B cell (primary cell): ENCODE results near the gene KCNJ5. TPM values are rescaled to one million over a fixed set of nuclear protein-coding genes. Genes with fewer than 3 reads are reported as not detected.

Source experiments
- ATAC-seq: fragments of 200-7000 bp; cut with Tn5 transposase; one replicate; pipeline ENCODE4 v1.10.0; 2021; ENCODE audit warnings: low read depth, mild to moderate bottlenecking, moderate number of reproducible peaks, moderate library complexity
- CTCF ChIA-PET: fragments of 350-600 bp; sonication (Branson Sonifier 250); formaldehyde crosslinking; loops from one replicate; lab custom pipeline; 2021; ENCODE audit warnings: antibody characterized with exemption, inconsistent platforms; lab: Charles Lee
- POLR2A ChIA-PET: fragments of 350-600 bp; sonication (Branson Sonifier 250); formaldehyde crosslinking; loops from one replicate; lab custom pipeline; 2021; ENCODE audit warnings: antibody characterized with exemption; lab: Charles Lee
- DNase-seq: peaks from one replicate; pipeline ENCODE4 v3.0.0; 2013
- H2AFZ ChIP-seq: 2 replicates; pipeline ENCODE4 v1.6.1; 2012; ENCODE audit warnings: mild to moderate bottlenecking, low read depth, low read length; ENCODE audit not compliant: insufficient read depth, poor library complexity, severe bottlenecking
- H3K27ac ChIP-seq, 2 donors: 1 replicate in 1 of 2; 2 replicates in 1 of 2; pipeline ENCODE4 v1.5.1; 2012 to 2013; ENCODE audit warnings: low read length in 2 of 2, mild to moderate bottlenecking in 2 of 2, moderate library complexity in 1 of 2
- H3K27me3 ChIP-seq, 4 experiments: fragments of 200-600 bp in 1 of 4; sonication (generic) in 1 of 4; replicated peaks in 1 of 4; 1 replicate in 2 of 4; 2 replicates in 2 of 4; pipeline versions ENCODE4 v1.6.1 to v1.7.0; 2013 to 2016; ENCODE audit warnings: low read length in 3 of 4, mild to moderate bottlenecking in 2 of 4, mixed read lengths in 1 of 4, moderate library complexity in 1 of 4; ENCODE audit not compliant: insufficient read depth in 4 of 4, control insufficient read depth in 3 of 4; ENCODE audit errors: control extremely low read depth in 1 of 4
- H3K36me3 ChIP-seq, 2 experiments: replicated peaks in 1 of 2; 1 replicate in 1 of 2; 2 replicates in 1 of 2; pipeline versions ENCODE4 v1.6.1 to v1.7.1; 2013; ENCODE audit warnings: low read length in 1 of 2; ENCODE audit not compliant: insufficient read depth in 2 of 2, control insufficient read depth in 1 of 2; ENCODE audit errors: control extremely low read depth in 1 of 2, extremely low read depth in 1 of 2
- H3K4me1 ChIP-seq, 2 donors: fragments of 200-600 bp in 1 of 2; sonication (generic) in 1 of 2; 1 replicate in 1 of 2; 2 replicates in 1 of 2; pipeline versions ENCODE4 v1.5.1 to v1.6.1; 2013 to 2017; ENCODE audit warnings: low read length in 2 of 2; ENCODE audit not compliant: control insufficient read depth in 2 of 2, insufficient read depth in 2 of 2
- H3K4me2 ChIP-seq: replicated peaks from 2 replicates; pipeline ENCODE3; 2012; ENCODE audit warnings: mild to moderate bottlenecking, low read depth, low read length; ENCODE audit not compliant: poor library complexity, severe bottlenecking
- H3K4me3 ChIP-seq, 5 experiments: fragments of 200-600 bp in 1 of 5; sonication (generic) in 1 of 5; 1 replicate in 3 of 5; 2 replicates in 2 of 5; pipeline versions ENCODE4 v1.5.1 to v1.7.0; 2011 to 2016; ENCODE audit warnings: low read length in 4 of 5, mild to moderate bottlenecking in 4 of 5, low read depth in 2 of 5, control low read depth in 1 of 5, moderate library complexity in 1 of 5; ENCODE audit not compliant: insufficient read depth in 1 of 5; ENCODE audit errors: control extremely low read depth in 1 of 5, extremely low read depth in 1 of 5
- H3K79me2 ChIP-seq: fragments of 200-600 bp; sonication (generic); one replicate; pipeline ENCODE4 v1.6.0; 2016; ENCODE audit warnings: low read length; ENCODE audit not compliant: control insufficient read depth, insufficient read depth
- H3K9ac ChIP-seq: fragments of 200-600 bp; sonication (generic); 2 replicates; pipeline ENCODE4 v1.6.1; 2017; ENCODE audit warnings: mild to moderate bottlenecking, low read length, moderate library complexity
- H3K9me3 ChIP-seq, 3 donors: one replicate each; pipeline versions ENCODE4 v1.6.1 to v1.7.1; 2013; ENCODE audit warnings: low read length in 2 of 3; ENCODE audit not compliant: control insufficient read depth in 2 of 3, insufficient read depth in 1 of 3; ENCODE audit errors: control extremely low read depth in 1 of 3
- H4K20me1 ChIP-seq: 2 replicates; pipeline ENCODE4 v1.6.0; 2012; ENCODE audit warnings: mild to moderate bottlenecking, low read length; ENCODE audit not compliant: insufficient read depth, control insufficient read depth, poor library complexity, severe bottlenecking
- H3K27ac Mint-ChIP-seq: one replicate; pipeline ENCODE4 v1.8.0; 2021; ENCODE audit warnings: mixed read lengths
- H3K27me3 Mint-ChIP-seq: one replicate; pipeline ENCODE4 v1.8.0; 2021; ENCODE audit warnings: mixed read lengths
- H3K4me1 Mint-ChIP-seq: one replicate; pipeline ENCODE4 v1.8.0; 2021; ENCODE audit warnings: mixed read lengths
- H3K4me3 Mint-ChIP-seq: one replicate; pipeline ENCODE4 v1.8.0; 2021; ENCODE audit warnings: mixed read lengths
- H3K9me3 Mint-ChIP-seq: one replicate; pipeline ENCODE4 v1.8.0; 2022; ENCODE audit warnings: mixed read lengths; ENCODE audit not compliant: insufficient read depth
- CTCF ChIP-seq: fragments of 200-600 bp; IDR thresholded peaks from one replicate; pipeline ENCODE4 v1.8.0; 2022; ENCODE audit warnings: antibody characterized with exemption, mild to moderate bottlenecking
- EZH2 ChIP-seq: IDR thresholded peaks from 2 replicates; pipeline ENCODE4 v1.6.1; 2012; ENCODE audit warnings: borderline replicate concordance, low read depth, mild to moderate bottlenecking, moderate library complexity, low read length; ENCODE audit not compliant: insufficient read depth, poor library complexity, severe bottlenecking
- WGBS: methylation state at CpG from one replicate; pipeline ENCODE4 v1.1.5; 2013; ENCODE audit warnings: missing lambda C conversion rate; ENCODE audit not compliant: insufficient coverage; 5-methylcytosine and 5-hydroxymethylcytosine counted together
- intact Hi-C: fragments of 100-400 bp; cut with micrococcal nuclease; formaldehyde crosslinking; loops from one replicate; pipeline ENCODE4 v1.10.0; 2022
- polyA plus RNA-seq: library from polyadenylated mRNA; depleted of rRNA; stranded (reverse); fragments of >200 nt; gene quantifications from 2 replicates; pipeline ENCODE4 v1.2.3, GENCODE V29; 2012
- total RNA-seq, 2 donors: library from RNA; stranded (reverse); fragments of 120-200 nt in 1 of 2; gene quantifications; 1 replicate in 1 of 2; 2 replicates in 1 of 2; pipeline versions ENCODE4 v1.2.3 to v1.2.4, GENCODE V29; 2013 to 2022

The KCNJ5 gene
- total and polyA plus RNA-seq, 2 donors (not counting 1 experiment from before 2014, with no cell fraction given) = 0.01 TPM; not detected in 1

- no peak overlapping the region for H3K27ac Mint-ChIP-seq
- H3K79me2 ChIP-seq = no peaks in the 10 kb centered on the region
- H3K9ac ChIP-seq = no peak overlapping the region
- H3K4me3 ChIP-seq = no peak overlapping the region
- no peaks in the 10 kb centered on the region for H3K9me3 ChIP-seq
- H3K9me3 Mint-ChIP-seq = no peaks in the 10 kb centered on the region
- no peak overlapping the region for H3K27ac ChIP-seq
- H3K27me3 ChIP-seq = peaks cover 0 to 17% (median 0%) of the 10 kb centered on the region in 4 experiments
- H3K4me1 Mint-ChIP-seq = no peaks in the 10 kb centered on the region
- H3K36me3 ChIP-seq = no peaks in the 10 kb centered on the region
- no peak overlapping the region for H2AFZ ChIP-seq
- ChIA-PET CTCF (interaction anchor here (1.7 kb wide), 1 partner anchor 714 kb away, joined by 5 read pairs; no protein-coding TSS in a partner anchor), POLR2A (no interaction called here)
- no peaks in the 10 kb centered on the region for H4K20me1 ChIP-seq
- peaks cover 31% of the 10 kb centered on the region for H3K27me3 Mint-ChIP-seq
- DNase-seq = no peak
- no peak overlapping the region for H3K4me3 Mint-ChIP-seq
- TF ChIP-seq EZH2 = no peak
- TF ChIP-seq CTCF = no peak
- WGBS = 92% methylated on average over 2 of the region's 6 CpGs
- intact Hi-C loops = no loop called here
- no peaks in the 10 kb centered on the region for H3K4me1 ChIP-seq
- no peak overlapping the region for H3K4me2 ChIP-seq
- ATAC-seq = no peak
Measured at GRCh38 chr11:128871168-128871610, 20.0 kb upstream of the KCNJ5 start.

GRCh38 chr11:128872094-128872493 lies 19.1 kb upstream of the KCNJ5 start:
- no peak for TF ChIP-seq CTCF
- TF ChIP-seq EZH2 = no peak
- POLR2A ChIA-PET = no interaction called here

More at GRCh38 chr11:128872094-128872493, 19.1 kb upstream of the KCNJ5 start:
- no peak overlapping the region for H3K4me3 ChIP-seq
- Mint-ChIP-seq H3K27ac (no peak overlapping the region), H3K4me3 (no peak overlapping the region), H3K27me3 (peaks cover 36% of the 10 kb centered on the region), H3K4me1 (no peaks in the 10 kb centered on the region), H3K9me3 (no peaks in the 10 kb centered on the region)
- no peaks in the 10 kb centered on the region for H3K9me3 ChIP-seq
- ATAC-seq = no peak
- intact Hi-C loops = no loop called here
- WGBS = 50% methylated on average over 1 of the region's 6 CpGs
- no peak overlapping the region for H3K4me2 ChIP-seq
- H3K9ac ChIP-seq = no peak overlapping the region
- no peak overlapping the region for H2AFZ ChIP-seq
- H4K20me1 ChIP-seq = no peaks in the 10 kb centered on the region
- H3K27me3 ChIP-seq = peaks cover 0 to 17% (median 0%) of the 10 kb centered on the region in 4 experiments
- DNase-seq = no peak
- CTCF ChIA-PET = interaction anchor here (1.1 kb wide), 1 partner anchor 62 kb away, joined by 3 read pairs; no protein-coding TSS in a partner anchor
- H3K36me3 ChIP-seq = no peaks in the 10 kb centered on the region
- no peaks in the 10 kb centered on the region for H3K4me1 ChIP-seq
- no peak overlapping the region for H3K27ac ChIP-seq
- no peaks in the 10 kb centered on the region for H3K79me2 ChIP-seq
